GM23338 (cell line): Measurements from ENCODE around the gene TIMM13.

Experiments used
- CREB1 ChIP-seq: fragments of 250-450 bp; sonication (Bioruptor Pico); IDR thresholded peaks from 2 replicates; pipeline ENCODE4 v1.5.0; 2020; ENCODE audit warnings: low read depth, mild to moderate bottlenecking, moderate library complexity
- CTCF ChIP-seq, 2 experiments: fragments of 200-600 bp in 1 of 2; sonication (generic) in 1 of 2; conservative IDR thresholded peaks; 2 replicates each; pipeline versions ENCODE4 v1.5.1 to v1.6.1; 2016 to 2017; ENCODE audit warnings: antibody characterized with exemption in 2 of 2, low read depth in 2 of 2, mild to moderate bottlenecking in 2 of 2, moderate library complexity in 1 of 2
- ETS1 ChIP-seq: IDR thresholded peaks from 2 replicates; pipeline ENCODE4 v1.6.1; 2016; ENCODE audit warnings: antibody characterized with exemption
- EZH2 ChIP-seq: fragments of 200-600 bp; sonication (generic); IDR thresholded peaks from one replicate; pipeline ENCODE4 v1.8.0; 2017; ENCODE audit warnings: antibody characterized with exemption, mild to moderate bottlenecking, low read depth; ENCODE audit not compliant: unreplicated experiment
- EZH2phosphoT487 ChIP-seq: fragments of 200-600 bp; sonication (generic); IDR thresholded peaks from one replicate; pipeline ENCODE4 v1.8.1; 2018; ENCODE audit warnings: antibody characterized with exemption; ENCODE audit not compliant: unreplicated experiment
- JUNB ChIP-seq: IDR thresholded peaks from one replicate; pipeline ENCODE4 v1.6.1; 2016; ENCODE audit warnings: antibody characterized with exemption; ENCODE audit not compliant: unreplicated experiment
- NANOG ChIP-seq: IDR thresholded peaks from 2 replicates; pipeline ENCODE4 v1.6.1; 2016; ENCODE audit warnings: antibody characterized with exemption, borderline replicate concordance
- POLR2AphosphoS5 ChIP-seq: IDR thresholded peaks from 2 replicates; pipeline ENCODE4 v1.6.1; 2016; ENCODE audit warnings: antibody characterized with exemption, low read depth
- REST ChIP-seq: IDR thresholded peaks from one replicate; pipeline ENCODE4 v1.6.1; 2018; ENCODE audit warnings: antibody characterized with exemption; ENCODE audit not compliant: unreplicated experiment
- ZNF114 ChIP-seq: fragments of 250-450 bp; sonication (Bioruptor Pico); IDR thresholded peaks from 2 replicates; pipeline ENCODE4 v1.5.0; 2020; ENCODE audit warnings: mild to moderate bottlenecking, moderate library complexity
- ZNF331 ChIP-seq: fragments of 250-450 bp; sonication (Bioruptor Pico); IDR thresholded peaks from 2 replicates; pipeline ENCODE4 v1.5.0; 2020; ENCODE audit warnings: low read depth, mild to moderate bottlenecking, moderate library complexity

- TF ChIP-seq REST (no peak), CTCF (conservative IDR thresholded peaks at IDR 0.05; ENCODE audit: low read depth in 2 of 2) (no peak), CREB1 (CRISPR knock-in tag) (no peak), EZH2 (no peak), POLR2AphosphoS5 (no peak), EZH2phosphoT487 (no peak), ETS1 (no peak), JUNB (no peak), NANOG (no peak), ZNF114 (CRISPR knock-in tag) (no peak), ZNF331 (CRISPR knock-in tag) (no peak)
These were observed 10.8 kb upstream of the TIMM13 start for GRCh38 chr19:2438178-2438577.
